ENCODE measurements around the gene WNT2.

GRCh38 chr7:117238472-117238871 is 84.4 kb downstream of the WNT2 start:
- TF ChIP-seq CTCF (conservative IDR thresholded peaks at IDR 0.05; ENCODE audit: low read depth, low read length), result no peak
- no peak for TF ChIP-seq EZH2 (IDR thresholded peaks at IDR 0.05; ENCODE audit: low read length, unreplicated experiment)
- TF ChIP-seq EZH2phosphoT487 (IDR thresholded peaks at IDR 0.05; ENCODE audit: borderline replicate concordance, low read length), result no peak
